Right lobe of liver (tissue), 4 donors: Measurements from ENCODE around the gene IGFBP1.

ENCODE experiments used
- POLR2A ChIP-seq: fragments of 450-650 bp; IDR thresholded peaks from one replicate; pipeline ENCODE4 v1.6.1; 2017; ENCODE audit warnings: antibody characterized with exemption, mild to moderate bottlenecking
- TF ChIP-seq, protein P1 (sequence below), 4 donors: fragments of 200-600 bp in 3 of 4; fragments of 450-650 bp in 1 of 4; IDR thresholded peaks; one replicate each; pipeline versions ENCODE4 v1.5.1 to v1.8.0; 2016 to 2022; ENCODE audit warnings: antibody characterized with exemption in 4 of 4, mild to moderate bottlenecking in 2 of 4
- donor health status: DM: no; HTN: no; CAD: no.
- donor health status: DM: no; HTN: no; CAD: no.
- donor health status: DM: no; HTN: yes; CAD: no.

DNA sequence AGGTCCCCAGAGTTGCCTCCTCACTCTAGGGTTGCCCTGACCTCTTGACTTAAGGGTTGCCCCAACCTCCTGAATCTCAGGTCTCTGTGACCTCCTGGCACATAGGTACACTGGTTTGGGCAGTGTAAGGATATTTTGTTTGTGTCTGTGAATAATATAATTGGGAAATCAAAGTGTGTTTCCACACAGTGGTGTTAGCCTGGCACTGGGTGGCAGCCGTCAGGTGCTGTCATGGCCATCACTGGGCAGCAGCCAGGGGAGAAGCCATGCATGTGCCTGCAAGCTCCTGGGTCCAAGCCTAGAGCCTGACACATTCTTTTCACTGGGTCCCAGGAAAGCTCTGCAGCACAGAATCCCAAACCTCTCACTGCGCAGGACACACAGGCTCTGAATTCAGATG lies 11.8 kb upstream of the IGFBP1 start:
- TF ChIP-seq, protein P1, sequence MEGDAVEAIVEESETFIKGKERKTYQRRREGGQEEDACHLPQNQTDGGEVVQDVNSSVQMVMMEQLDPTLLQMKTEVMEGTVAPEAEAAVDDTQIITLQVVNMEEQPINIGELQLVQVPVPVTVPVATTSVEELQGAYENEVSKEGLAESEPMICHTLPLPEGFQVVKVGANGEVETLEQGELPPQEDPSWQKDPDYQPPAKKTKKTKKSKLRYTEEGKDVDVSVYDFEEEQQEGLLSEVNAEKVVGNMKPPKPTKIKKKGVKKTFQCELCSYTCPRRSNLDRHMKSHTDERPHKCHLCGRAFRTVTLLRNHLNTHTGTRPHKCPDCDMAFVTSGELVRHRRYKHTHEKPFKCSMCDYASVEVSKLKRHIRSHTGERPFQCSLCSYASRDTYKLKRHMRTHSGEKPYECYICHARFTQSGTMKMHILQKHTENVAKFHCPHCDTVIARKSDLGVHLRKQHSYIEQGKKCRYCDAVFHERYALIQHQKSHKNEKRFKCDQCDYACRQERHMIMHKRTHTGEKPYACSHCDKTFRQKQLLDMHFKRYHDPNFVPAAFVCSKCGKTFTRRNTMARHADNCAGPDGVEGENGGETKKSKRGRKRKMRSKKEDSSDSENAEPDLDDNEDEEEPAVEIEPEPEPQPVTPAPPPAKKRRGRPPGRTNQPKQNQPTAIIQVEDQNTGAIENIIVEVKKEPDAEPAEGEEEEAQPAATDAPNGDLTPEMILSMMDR (IDR thresholded peaks at IDR 0.05), result no peak
- TF ChIP-seq POLR2A, result no peak
